Measurements from ENCODE around the gene ST3GAL2. TPM values are rescaled to one million over a fixed set of nuclear protein-coding genes. Genes with fewer than 3 reads are reported as not detected.
A peak's percentile ranks its signal among the peaks of the same experiment; 100 is the strongest.
"Not testable (repeated sequence)": the region's sequence is repeated elsewhere in the genome, so short reads cannot be mapped to it uniquely, and the experiment has no call there.

The ST3GAL2 gene
- total RNA-seq, 2 experiments from 2014 or later = 14.8 to 16.6 TPM

DNA sequence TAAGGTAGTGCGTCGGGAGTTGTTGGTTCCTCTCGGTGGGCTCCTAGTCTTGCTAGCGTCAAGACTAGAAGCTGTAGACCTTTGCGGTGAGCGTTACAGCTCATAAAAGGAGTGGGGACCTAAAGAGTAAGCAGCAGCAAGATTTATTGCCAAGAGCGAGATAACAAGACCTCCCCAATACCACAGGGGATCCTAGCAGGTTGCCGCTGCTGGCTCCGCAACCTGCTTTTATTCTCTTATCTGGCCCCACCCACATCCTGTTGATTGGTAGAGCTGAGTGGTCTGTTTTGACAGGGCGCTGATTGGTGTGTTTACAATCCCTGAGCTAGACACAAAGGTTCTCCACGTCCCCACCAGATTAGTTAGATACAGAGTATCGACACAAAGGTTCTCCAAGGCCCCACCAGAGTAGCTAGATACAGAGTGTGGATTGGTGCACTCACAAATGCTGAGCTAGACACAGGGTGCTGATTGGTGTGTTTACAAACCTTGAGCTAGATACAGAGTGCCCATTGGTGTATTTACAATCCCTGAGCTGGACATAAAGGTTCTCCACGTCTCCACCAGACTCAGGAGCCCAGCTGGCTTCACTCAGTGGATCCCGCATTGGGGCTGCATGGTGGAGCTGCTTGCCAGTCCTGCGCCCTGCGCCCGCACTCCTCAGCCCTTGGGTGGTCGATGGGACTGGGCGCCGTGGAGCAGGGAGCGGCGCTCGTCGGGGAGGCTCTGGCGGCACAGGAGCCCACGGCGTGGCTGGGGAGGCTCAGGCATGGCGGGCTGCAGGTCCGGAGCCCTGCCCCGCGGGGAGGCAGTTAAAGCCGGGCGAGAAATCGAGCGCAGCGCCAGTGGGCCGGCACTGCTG is 11.5 kb upstream of the ST3GAL2 start:
- intact Hi-C loops (cut with DNase I, micrococcal nuclease) = not testable (repeated sequence)

DNA sequence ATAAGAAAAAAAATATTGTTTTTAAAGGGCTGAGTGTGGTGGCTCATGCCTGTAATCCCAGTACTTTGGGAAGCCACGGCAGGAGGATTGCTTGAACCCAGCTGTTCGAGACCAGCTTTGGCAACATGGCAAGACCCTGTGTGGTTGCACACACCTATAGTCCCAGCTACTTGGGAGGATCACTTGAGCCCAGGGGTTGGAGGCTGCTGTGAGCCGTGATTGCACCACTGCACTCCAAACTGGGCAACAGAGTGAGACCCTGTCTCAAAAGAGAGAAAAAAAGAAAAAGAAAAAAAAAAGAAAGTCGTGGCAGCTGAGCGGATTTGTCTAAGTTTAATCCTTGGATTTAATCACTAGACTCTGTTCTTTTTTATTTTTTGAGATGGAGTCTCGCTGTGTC is 9.2 kb upstream of the ST3GAL2 start:
- Mint-ChIP-seq H3K27me3 (no peaks in the 10 kb centered on the region), H3K4me1 (no peaks in the 10 kb centered on the region), H3K36me3 (ENCODE audit: low read depth) (no peaks in the 10 kb centered on the region), H3K27ac (no peak overlapping the region), H3K4me3 (no peak overlapping the region), H3K9me3 (ENCODE audit: low read depth) (no peaks in the 10 kb centered on the region)
- DNase-seq (no peak), ATAC-seq (no peak)
- ChIA-PET POLR2A (interaction anchor here (0.7 kb wide), 1 partner anchor 66 kb away, joined by 3 read pairs; no protein-coding TSS in a partner anchor), CTCF (no interaction called here)
- intact Hi-C loops (cut with DNase I, micrococcal nuclease) = no loop called here

More for the DNA sequence above, 11.5 kb upstream of the ST3GAL2 start:
- CTCF ChIA-PET = interaction anchor here (0.7 kb wide), 1 partner anchor 58 kb away, joined by 3 read pairs; no protein-coding TSS in a partner anchor
- DNase-seq; H3K36me3 Mint-ChIP-seq (ENCODE audit: low read depth); ATAC-seq; H3K4me1 Mint-ChIP-seq; H3K4me3 Mint-ChIP-seq; POLR2A ChIA-PET; H3K9me3 Mint-ChIP-seq (ENCODE audit: low read depth); H3K27ac Mint-ChIP-seq; H3K27me3 Mint-ChIP-seq: not testable (repeated sequence)

DNA sequence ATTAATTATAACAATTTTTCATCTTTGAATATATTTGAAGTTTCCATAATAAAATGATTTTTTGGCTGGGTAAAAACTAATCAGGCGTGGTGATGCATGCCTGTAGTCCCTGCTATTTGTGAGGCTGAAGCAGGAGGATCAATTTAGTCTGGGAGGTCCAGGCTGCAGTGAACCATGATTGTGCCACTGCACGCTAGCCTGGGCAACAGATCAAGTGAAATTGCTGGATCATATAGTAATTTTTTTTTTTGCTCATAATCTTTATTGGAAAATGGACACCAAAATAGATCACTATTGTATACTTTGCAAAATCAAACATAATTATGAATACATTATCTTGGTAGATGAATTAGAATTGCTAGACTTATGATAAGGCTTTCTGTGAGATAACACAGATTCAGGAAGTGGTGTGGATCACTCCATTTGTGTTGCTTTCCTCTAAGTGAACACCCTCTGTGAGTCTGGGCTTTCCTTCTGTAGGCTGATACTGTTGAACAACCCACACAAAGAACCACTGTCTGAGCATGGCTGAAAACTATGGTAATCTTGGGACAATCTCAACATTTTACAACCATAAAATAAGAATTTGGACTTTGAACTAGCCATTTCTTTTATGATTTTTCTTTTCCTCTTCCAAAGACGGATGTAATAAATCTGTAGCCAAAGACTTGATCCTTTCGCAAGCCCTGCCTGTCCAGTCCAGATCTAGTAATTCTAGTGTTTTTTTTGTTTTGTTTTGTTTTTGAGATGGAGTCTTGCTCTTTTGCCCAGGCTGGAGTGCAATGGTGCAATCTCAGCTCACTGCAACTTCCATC is 5.6 kb upstream of the ST3GAL2 start:
- ATAC-seq (no peak), DNase-seq (no peak)
- ChIA-PET CTCF (no interaction called here), POLR2A (no interaction called here)
- H3K4me3 Mint-ChIP-seq = no peak overlapping the region
- no peaks in the 10 kb centered on the region for H3K27me3 Mint-ChIP-seq
- no peaks in the 10 kb centered on the region for H3K4me1 Mint-ChIP-seq
- intact Hi-C loops (cut with DNase I, micrococcal nuclease) = no loop called here
- no peaks in the 10 kb centered on the region for H3K36me3 Mint-ChIP-seq (ENCODE audit: low read depth)
- no peaks in the 10 kb centered on the region for H3K9me3 Mint-ChIP-seq (ENCODE audit: low read depth)
- H3K27ac Mint-ChIP-seq = no peak overlapping the region

DNA sequence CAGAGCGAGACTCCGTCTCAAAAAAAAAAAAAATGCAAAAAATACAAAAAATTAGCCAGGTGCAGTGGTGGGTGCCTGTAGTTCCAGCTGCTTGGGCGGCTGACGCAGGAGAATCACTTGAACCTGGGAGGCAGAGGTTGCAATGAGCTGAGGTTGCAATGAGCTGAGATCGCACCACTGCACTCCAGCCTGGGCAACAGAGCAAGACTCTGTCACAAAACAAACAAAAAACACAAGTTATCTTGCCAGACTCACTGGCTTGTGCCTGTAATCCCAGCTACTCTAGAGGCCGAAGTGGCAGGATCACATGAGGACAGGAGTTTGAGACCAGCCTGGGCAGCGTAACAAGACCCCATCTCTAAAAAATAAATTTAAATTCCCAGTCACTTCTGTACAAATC is 3.4 kb upstream of the ST3GAL2 start:
- CTCF ChIA-PET = interaction anchor here (0.7 kb wide), 1 partner anchor 12 kb away, joined by 3 read pairs; no protein-coding TSS in a partner anchor

GRCh38 chr16:70441406-70441990 is 2.6 kb upstream of the ST3GAL2 start:
- peaks cover 3% of the 10 kb centered on the region for H3K36me3 Mint-ChIP-seq (ENCODE audit: low read depth)
- ATAC-seq (no peak), DNase-seq (no peak)
- H3K27ac Mint-ChIP-seq = no peak overlapping the region
- ChIA-PET POLR2A (no interaction called here), CTCF (no interaction called here)
- H3K4me1 Mint-ChIP-seq = peaks cover 20% of the 10 kb centered on the region
- H3K4me3 Mint-ChIP-seq = no peak overlapping the region
- no peaks in the 10 kb centered on the region for H3K9me3 Mint-ChIP-seq (ENCODE audit: low read depth)
- H3K27me3 Mint-ChIP-seq = no peaks in the 10 kb centered on the region
- intact Hi-C loops (cut with DNase I, micrococcal nuclease) = no loop called here

More for the DNA sequence above, 3.4 kb upstream of the ST3GAL2 start:
- intact Hi-C loops (cut with DNase I, micrococcal nuclease) = no loop called here
- Mint-ChIP-seq H3K27me3 (no peaks in the 10 kb centered on the region), H3K27ac (no peak overlapping the region), H3K4me1 (peaks cover 12% of the 10 kb centered on the region), H3K9me3 (ENCODE audit: low read depth) (no peaks in the 10 kb centered on the region), H3K4me3 (no peak overlapping the region), H3K36me3 (ENCODE audit: low read depth) (peaks cover 3% of the 10 kb centered on the region)
- POLR2A ChIA-PET = no interaction called here
- ATAC-seq (no peak), DNase-seq (no peak)

DNA sequence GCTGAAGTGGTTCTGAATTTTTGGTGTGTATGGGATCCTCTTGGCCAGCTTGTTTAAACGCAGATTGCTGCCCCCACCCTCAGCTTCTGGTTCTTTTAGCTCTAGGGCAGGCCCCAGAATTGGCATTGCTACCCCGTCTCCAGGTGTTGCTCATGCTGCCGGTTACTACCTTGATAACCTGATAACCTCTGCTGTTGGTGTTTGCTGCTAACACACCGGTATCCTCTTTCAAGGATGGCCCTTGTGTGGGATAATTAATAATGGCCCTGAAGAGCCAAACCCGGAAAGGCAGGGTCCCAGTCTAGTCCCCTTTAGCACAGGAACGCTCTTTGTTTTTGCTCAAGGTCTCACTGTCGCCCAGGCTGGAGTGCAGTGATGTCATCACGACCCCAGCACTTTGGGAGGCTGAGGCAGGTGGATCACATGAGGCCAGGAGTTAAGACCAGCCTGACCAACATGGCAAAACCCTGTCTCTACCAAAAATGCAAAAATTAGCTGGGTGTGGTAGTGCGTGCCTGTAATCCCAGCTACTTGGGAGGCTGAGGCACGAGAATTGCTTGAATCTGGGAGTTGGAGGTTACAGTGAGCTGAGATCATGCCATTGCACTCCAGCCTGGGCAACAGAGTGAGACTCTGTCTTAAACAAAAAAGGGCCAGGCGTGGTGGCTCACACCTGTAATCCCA is 1.3 kb upstream of the ST3GAL2 start:
- H3K4me1 Mint-ChIP-seq = peaks cover 26% of the 10 kb centered on the region
- no peaks in the 10 kb centered on the region for H3K27me3 Mint-ChIP-seq
- intact Hi-C loops (cut with DNase I, micrococcal nuclease) = no loop called here
- no peaks in the 10 kb centered on the region for H3K9me3 Mint-ChIP-seq (ENCODE audit: low read depth)
- ATAC-seq (no peak), DNase-seq (no peak)
- H3K27ac Mint-ChIP-seq = no peak overlapping the region
- POLR2A ChIA-PET = interaction anchor here (0.5 to 1.5 kb wide), 4 partner anchors 16 to 95 kb away, joined by 3 to 4 read pairs (median 3); no protein-coding TSS in a partner anchor
- H3K4me3 Mint-ChIP-seq = peak overlapping the region; percentile 96
- H3K36me3 Mint-ChIP-seq (ENCODE audit: low read depth) = peaks cover 3% of the 10 kb centered on the region
- CTCF ChIA-PET = interaction anchor here (0.6 to 2.2 kb wide), 3 partner anchors 13 to 46 kb away, joined by 4 to 5 read pairs (median 5); no protein-coding TSS in a partner anchor

DNA sequence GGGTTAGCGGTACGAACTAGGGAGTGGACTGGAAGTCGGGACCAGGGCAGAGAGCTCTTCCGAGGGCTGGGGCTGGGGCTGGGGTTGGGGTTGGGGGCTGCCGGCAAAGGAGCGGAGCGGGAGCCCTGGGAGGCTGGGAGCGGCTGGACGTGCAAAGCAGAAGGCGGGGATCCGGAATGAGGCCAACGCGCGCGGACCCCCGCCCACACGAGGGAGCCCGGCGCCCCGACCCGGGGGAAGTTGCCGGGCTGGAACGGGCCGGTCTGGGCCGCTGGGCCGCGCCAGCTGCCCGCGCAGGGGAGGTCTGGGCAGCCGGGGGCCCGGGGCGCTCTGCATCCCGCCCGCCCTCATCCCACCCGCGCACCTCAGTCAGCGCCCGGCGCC is 323 bp downstream of the ST3GAL2 start:
- CTCF ChIA-PET = interaction anchor here (1.3 to 2.2 kb wide), 2 partner anchors 14 to 44 kb away, joined by 5 read pairs; no protein-coding TSS in a partner anchor
- peaks cover 37% of the 10 kb centered on the region for H3K4me1 Mint-ChIP-seq
- H3K36me3 Mint-ChIP-seq (ENCODE audit: low read depth) = peaks cover 7% of the 10 kb centered on the region
- intact Hi-C loops (cut with DNase I, micrococcal nuclease) = loop anchor here (2.0 to 10.0 kb wide), 3 partner anchors 30 to 366 kb away; partner anchors contain the start of gene VAC14 (in 1 of the 2)
- ATAC-seq (no peak), DNase-seq (no peak)
- no peaks in the 10 kb centered on the region for H3K9me3 Mint-ChIP-seq (ENCODE audit: low read depth)
- H3K4me3 Mint-ChIP-seq = peak overlapping the region; percentile 96
- H3K27me3 Mint-ChIP-seq = no peaks in the 10 kb centered on the region
- POLR2A ChIA-PET = interaction anchor here (0.6 to 1.5 kb wide), 4 partner anchors 18 to 175 kb away, joined by 3 to 9 read pairs (median 4); no protein-coding TSS in a partner anchor
- peak overlapping the region; percentile 87 for H3K27ac Mint-ChIP-seq

GRCh38 chr16:70437582-70438557 is 1.0 kb downstream of the ST3GAL2 start:
- H3K27me3 Mint-ChIP-seq = no peaks in the 10 kb centered on the region
- intact Hi-C loops (cut with DNase I, micrococcal nuclease) = loop anchor here (2.0 to 10.0 kb wide), 3 partner anchors 29 to 367 kb away; partner anchors contain the start of gene VAC14 (in 1 of the 2)
- POLR2A ChIA-PET = interaction anchor here (0.6 to 1.0 kb wide), 2 partner anchors 10 to 21 kb away, joined by 3 read pairs; no protein-coding TSS in a partner anchor
- H3K9me3 Mint-ChIP-seq (ENCODE audit: low read depth) = no peaks in the 10 kb centered on the region
- CTCF ChIA-PET = interaction anchor here (0.7 to 2.2 kb wide), 3 partner anchors 37 to 43 kb away, joined by 3 to 5 read pairs (median 3); no protein-coding TSS in a partner anchor
- no peak for ATAC-seq
- peak overlapping the region; percentile 87 for H3K27ac Mint-ChIP-seq
- peak overlapping the region; percentile 96 for H3K4me3 Mint-ChIP-seq
- H3K36me3 Mint-ChIP-seq (ENCODE audit: low read depth) = peaks cover 7% of the 10 kb centered on the region
- DNase-seq = peak; percentile 42
- peaks cover 44% of the 10 kb centered on the region for H3K4me1 Mint-ChIP-seq

- ATAC-seq (no peak), DNase-seq (peak; percentile 26)
- H3K9me3 Mint-ChIP-seq (ENCODE audit: low read depth) = no peaks in the 10 kb centered on the region
- intact Hi-C loops (cut with DNase I, micrococcal nuclease) = loop anchor here (5.0 to 10.0 kb wide), 2 partner anchors 35 to 368 kb away; partner anchors contain the start of gene VAC14 (in 1 of the 2)
- peaks cover 52% of the 10 kb centered on the region for H3K4me1 Mint-ChIP-seq
- H3K27ac Mint-ChIP-seq = peak overlapping the region; percentile 63
- H3K27me3 Mint-ChIP-seq = no peaks in the 10 kb centered on the region
- H3K36me3 Mint-ChIP-seq (ENCODE audit: low read depth) = peaks cover 7% of the 10 kb centered on the region
- CTCF ChIA-PET = interaction anchor here (1.0 kb wide), 1 partner anchor 16 kb away, joined by 3 read pairs; no protein-coding TSS in a partner anchor
- POLR2A ChIA-PET = interaction anchor here (1.0 kb wide), 1 partner anchor 9 kb away, joined by 3 read pairs; no protein-coding TSS in a partner anchor
- peak overlapping the region; percentile 96 for H3K4me3 Mint-ChIP-seq
These were observed 1.8 kb downstream of the ST3GAL2 start for GRCh38 chr16:70437017-70437581.

All from activated CD4-positive, alpha-beta T cell treated with anti-CD3 and anti-CD28 coated beads for 36 hours (primary cell).